ENCODE results near the gene ATRNL1.

The ATRNL1 gene

DNA sequence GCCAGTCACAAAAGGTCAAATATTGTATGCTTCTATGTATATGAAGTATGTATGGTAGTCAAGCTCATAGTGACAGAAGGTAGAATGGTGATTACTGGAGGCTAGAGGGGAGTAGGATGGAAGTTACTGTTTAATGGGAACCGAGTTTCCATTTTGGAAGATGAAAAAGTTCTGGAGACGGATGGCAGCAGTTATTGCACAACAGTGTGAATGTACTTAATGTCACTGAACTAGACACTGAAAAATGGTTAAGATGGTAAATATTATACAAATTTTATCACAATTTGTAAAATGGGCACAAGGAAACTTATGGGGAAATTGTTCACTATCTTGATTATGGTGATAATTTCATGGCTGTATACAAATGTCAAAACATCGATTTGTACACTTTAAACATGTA lies 895.2 kb downstream of the ATRNL1 start:
- DNase-seq (ENCODE audit: low read depth, low spot score), result no peak

DNA sequence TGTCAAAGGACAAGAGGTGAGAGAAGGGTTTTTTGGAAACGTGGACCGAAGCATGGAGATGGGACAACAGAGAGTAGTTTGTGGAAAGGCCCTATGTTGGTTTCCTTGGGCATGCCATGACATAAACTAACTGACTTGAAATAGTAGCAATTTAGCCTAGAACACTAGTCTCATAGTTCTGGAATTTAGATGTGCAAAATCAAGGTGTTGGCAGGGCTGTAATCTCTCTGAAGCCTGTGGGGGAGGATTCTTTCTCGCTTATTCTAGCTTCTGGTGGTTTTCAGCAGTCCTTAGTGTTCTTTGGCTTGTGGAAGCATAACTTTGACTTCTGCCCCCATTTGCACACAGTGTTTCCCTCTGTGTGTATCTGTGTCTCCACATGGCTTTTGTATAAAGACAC lies 896.5 kb downstream of the ATRNL1 start:
- ChIA-PET CTCF (no interaction called here), POLR2A (no interaction called here)
- TF ChIP-seq, protein P1, sequence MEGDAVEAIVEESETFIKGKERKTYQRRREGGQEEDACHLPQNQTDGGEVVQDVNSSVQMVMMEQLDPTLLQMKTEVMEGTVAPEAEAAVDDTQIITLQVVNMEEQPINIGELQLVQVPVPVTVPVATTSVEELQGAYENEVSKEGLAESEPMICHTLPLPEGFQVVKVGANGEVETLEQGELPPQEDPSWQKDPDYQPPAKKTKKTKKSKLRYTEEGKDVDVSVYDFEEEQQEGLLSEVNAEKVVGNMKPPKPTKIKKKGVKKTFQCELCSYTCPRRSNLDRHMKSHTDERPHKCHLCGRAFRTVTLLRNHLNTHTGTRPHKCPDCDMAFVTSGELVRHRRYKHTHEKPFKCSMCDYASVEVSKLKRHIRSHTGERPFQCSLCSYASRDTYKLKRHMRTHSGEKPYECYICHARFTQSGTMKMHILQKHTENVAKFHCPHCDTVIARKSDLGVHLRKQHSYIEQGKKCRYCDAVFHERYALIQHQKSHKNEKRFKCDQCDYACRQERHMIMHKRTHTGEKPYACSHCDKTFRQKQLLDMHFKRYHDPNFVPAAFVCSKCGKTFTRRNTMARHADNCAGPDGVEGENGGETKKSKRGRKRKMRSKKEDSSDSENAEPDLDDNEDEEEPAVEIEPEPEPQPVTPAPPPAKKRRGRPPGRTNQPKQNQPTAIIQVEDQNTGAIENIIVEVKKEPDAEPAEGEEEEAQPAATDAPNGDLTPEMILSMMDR (IDR thresholded peaks at IDR 0.05; ENCODE audit: insufficient read depth, low read length, missing control alignments), result no peak
- H3K4me3 ChIP-seq (ENCODE audit: low read depth, low read length), result no peak overlapping the region
- no peak for DNase-seq (ENCODE audit: low read depth, low spot score)

More for the DNA sequence above, 895.2 kb downstream of the ATRNL1 start:
- H3K4me3 ChIP-seq (ENCODE audit: low read depth, low read length), result no peak overlapping the region
- TF ChIP-seq, protein P1 (IDR thresholded peaks at IDR 0.05; ENCODE audit: insufficient read depth, low read length, missing control alignments), result no peak
- CTCF ChIA-PET, result no interaction called here
- POLR2A ChIA-PET, result no interaction called here

- TF ChIP-seq, protein P1 (IDR thresholded peaks at IDR 0.05; ENCODE audit: insufficient read depth, low read length, missing control alignments), result no peak
- DNase-seq (ENCODE audit: low read depth, low spot score), result no peak
- H3K4me3 ChIP-seq (ENCODE audit: low read depth, low read length), result no peak overlapping the region
- ChIA-PET POLR2A (no interaction called here), CTCF (no interaction called here)
These were observed 899.2 kb downstream of the ATRNL1 start for GRCh38 chr10:115992236-115992986.

- no peak overlapping the region for H3K4me3 ChIP-seq (ENCODE audit: low read depth, low read length)
- no peak for DNase-seq (ENCODE audit: low read depth, low spot score)
- ChIA-PET POLR2A (no interaction called here), CTCF (no interaction called here)
- TF ChIP-seq, protein P1 (IDR thresholded peaks at IDR 0.05; ENCODE audit: insufficient read depth, low read length, missing control alignments), result no peak
These were observed 902.9 kb downstream of the ATRNL1 start for GRCh38 chr10:115996031-115996430.

DNA sequence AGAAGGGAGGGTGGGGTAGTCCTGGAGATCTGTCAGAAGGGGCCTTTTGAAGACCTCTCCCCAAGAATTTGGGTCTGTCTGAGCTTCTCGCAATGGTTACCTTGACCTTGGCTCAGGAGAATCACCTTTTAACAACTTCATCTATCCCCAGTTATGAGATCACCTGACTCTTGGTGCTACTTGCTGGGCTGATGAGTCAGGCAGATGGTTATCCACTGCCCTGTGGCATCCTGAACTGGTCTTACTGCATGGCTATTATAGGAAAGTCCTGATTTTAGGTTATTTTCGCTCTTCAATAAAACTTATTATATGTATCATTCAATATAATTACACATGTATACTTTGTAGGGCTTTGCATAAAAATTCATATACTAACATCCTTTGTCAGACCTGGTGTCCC lies 905.1 kb downstream of the ATRNL1 start:
- ChIA-PET POLR2A (no interaction called here), CTCF (no interaction called here)
- TF ChIP-seq, protein P1 (IDR thresholded peaks at IDR 0.05; ENCODE audit: insufficient read depth, low read length, missing control alignments), result no peak
- no peak for DNase-seq (ENCODE audit: low read depth, low spot score)
- H3K4me3 ChIP-seq (ENCODE audit: low read depth, low read length), result no peak overlapping the region
